Hematopoietic multipotent progenitor cell treated with erythropoietin and hydrocortisone succinate and interleukin-3 and kit ligand, for 6 days (in vitro differentiated cells): Measurements from ENCODE around the gene FCAR.
A peak's percentile ranks its signal among the peaks of the same experiment; 100 is the strongest.
"Not testable (repeated sequence)": the region's sequence is repeated elsewhere in the genome, so short reads cannot be mapped to it uniquely, and the experiment has no call there.

Experiments
- DNase-seq: peaks from one replicate; pipeline ENCODE4 v3.0.0-alpha.2; 2015

The FCAR gene

DNA sequence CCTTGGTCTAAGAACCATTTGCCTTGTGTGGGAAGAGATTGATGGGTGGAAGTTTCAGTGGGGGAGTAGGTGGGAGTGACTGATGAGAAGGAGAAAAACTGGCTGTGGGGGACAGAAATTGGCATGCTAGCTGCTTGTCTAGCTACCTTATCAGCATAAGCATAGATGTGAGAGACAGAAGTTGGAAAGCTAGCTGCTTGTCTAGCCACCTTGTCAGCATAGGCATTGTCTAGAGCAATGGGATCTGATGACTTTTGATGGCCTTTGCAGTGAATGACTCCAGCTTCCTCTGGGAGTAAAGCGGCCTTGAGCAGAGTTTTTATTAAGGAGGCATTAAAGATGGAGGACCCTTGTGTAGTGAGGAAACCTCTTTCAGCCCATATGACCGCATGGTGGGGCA, 22.0 kb downstream of the FCAR start:
- no peak for DNase-seq

DNA sequence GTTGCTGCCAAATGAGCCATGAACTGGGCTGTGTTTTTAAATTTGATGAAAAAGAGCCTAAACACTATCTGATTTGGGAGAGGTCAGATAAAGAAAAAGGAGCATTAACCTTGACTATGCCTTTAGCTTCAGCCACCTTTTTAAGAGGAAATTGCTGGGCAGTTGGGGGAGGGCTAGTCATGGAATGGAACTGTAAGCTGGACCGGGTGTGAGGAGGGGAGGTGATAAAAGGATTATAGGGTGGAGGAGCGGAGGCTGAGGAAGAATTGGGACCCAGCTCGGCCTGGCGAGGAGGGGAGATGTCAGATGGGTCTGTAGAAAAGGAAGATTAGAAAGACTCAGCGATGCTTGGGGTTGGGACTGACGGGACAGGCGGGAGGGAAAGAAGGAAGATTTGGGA, 24.6 kb downstream of the FCAR start:
- not testable (repeated sequence) for DNase-seq

DNA sequence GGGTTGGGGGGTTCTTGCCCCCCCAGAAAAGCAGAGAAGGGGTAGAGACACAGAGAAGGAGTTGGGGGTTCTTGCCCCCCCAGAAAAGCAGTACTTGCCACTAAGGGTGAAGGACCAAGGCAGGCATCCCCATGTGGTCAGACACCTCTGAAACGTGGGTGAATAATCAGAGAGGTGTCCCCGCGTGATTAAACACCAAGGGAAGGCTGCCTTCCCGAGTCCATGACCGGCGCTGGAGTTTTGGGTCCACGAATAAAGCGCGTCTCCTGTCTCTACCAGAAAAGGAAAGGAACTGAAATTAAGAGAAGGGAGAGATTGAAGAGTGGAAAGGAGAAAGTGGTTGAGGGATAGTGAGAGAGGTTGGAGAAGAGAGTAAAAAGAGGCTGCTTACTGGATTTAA, 25.6 kb downstream of the FCAR start:
- DNase-seq: not testable (repeated sequence)

DNA sequence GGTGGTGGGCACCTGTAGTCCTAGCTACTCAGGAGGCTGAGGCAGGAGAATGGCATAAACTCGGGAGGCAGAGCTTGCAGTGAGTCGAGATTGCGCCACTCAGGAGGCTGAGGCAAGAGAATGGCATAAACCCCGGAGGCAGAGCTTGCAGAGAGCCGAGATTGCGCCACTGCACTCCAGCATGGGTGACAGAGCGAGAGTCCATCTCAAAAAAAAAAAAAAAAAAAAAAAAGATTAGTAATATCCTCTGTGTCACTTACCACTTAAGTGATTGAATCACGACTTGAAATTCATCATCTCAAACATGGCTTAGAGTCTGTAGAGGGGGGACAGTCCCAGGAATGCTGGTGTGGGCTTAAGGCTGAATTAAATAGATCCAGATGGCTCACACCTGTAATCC, 27.1 kb downstream of the FCAR start:
- DNase-seq: not testable (repeated sequence)

DNA sequence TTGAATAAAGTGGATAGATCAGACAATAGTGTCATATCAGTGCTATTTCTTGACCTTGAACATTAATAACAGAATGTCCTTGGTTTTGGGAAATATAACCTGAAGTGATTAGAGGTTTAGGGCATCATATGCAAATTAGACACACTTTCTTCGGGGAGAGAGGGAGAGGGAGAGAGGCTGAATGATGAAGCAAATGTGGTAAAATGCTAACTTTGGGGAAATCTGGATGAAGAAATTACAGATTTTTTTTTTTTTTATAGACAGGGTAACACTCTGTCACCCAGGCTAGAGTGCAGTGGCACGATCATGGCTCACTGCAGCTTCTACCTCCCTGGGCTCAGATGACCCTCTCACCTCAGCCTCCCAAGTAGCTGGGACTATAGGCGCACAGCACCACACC, 28.0 kb downstream of the FCAR start:
- DNase-seq: no peak

DNA sequence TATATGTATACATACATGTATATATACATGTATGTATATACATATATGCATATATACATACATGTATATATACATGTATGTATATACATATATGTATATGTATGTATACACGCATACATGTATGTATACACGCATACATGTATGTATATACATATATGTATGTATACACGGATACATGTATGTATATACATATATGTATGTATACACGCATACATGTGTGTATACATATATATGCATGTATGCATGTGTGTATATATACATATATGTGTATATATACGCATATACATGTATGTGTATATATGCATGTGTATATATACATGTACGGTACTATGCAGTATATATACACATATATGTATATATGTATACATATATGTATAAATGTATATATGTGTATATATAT, 29.3 kb downstream of the FCAR start:
- DNase-seq: no peak

DNA sequence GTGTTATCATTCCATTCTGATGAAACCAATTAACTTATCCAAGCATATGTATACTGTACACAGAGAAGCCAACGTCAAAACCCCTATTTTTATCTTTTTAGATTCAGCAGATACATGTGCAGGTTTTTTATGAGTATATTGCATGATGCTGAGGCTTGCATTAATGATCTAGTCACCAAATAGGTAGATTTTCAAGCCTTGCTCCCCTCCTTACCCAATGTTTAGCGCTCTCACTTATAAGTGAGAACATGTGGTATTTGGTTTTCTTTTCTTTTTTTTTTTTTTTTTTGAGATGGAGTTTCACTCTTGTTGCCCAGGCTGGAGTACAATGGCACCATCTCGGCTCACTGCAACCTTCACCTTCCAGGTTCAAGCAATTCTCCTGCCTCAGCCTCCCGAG, 30.2 kb downstream of the FCAR start:
- not testable (repeated sequence) for DNase-seq

DNA sequence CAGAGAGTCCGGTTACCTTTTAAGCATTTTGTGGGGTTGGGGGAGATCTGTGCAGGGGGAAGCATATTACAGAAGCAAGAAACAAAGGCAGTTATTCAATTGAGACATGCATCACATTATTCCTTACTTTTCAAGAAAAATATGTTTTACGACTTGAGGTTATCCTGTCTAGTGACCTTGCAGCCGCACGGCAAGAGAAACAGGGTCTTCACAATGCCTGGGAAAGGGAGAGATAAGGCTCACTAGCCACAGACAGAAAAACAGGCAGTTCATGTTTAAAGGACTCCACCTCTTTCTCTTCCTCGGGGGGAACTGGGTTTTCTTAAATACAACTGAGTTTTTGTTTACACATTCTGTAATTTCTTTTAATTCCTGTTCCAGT, 31.4 kb downstream of the FCAR start:
- peak; percentile 61 for DNase-seq

DNA sequence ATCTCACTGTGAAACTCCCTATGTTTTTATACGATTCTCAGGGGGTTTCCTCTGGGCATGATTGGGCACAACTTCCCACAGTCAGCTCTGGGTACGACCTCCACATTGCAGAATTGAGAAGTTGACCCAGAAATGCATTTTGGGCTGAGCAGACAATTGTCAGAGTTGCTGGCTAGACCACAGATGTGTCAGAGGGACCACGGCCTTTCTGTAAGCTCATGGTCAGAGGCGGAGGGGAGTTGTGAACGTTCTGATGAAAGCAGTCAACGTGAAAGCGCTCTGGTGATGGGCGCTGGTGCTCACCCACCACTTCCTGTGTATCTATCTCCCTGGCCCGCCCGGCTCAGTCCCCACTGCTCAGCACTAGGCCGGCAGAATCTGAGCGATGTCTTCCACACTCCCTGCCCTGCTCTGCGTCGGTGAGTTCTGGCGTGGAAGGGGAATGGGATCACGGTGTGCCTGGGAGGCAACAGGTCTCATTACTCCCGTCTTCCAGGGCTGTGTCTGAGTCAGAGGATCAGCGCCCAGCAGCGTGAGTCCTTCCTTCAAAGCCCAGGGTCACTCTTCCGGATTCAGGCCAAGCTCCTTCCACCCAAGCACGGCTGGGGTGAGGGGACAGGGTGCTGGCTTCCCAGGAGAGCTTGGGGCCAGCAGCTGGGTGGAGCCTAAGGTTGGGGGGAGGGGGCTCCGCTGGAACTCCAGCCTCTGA, 31.9 kb downstream of the FCAR start, which contains the start of gene NCR1:
Gene NCR1 (plus strand): TSS at position 346 of the 709 bp plus-strand sequence. CDS start 40 bp downstream, at position 386.
- peak; percentile 63 for DNase-seq

DNA sequence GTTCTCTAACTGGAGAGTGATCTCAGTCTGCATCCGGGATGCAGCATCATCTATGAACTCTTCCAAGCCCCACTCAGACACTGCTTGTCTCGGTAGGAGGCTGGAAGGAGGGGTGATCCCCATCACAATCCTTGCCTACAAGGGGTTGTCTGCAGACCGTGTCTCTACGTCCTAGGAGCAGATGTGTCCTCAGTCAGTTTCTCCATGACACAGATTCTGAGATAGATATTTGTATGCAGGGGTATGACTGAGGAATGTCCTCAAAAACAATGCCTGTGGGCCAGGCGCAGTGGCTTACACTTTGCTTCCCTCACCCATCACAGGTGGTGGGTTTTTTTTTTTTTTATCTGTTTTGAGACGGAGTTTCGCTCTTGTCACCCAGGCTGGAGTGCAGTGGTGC, 32.8 kb downstream of the FCAR start:
- DNase-seq: no peak

DNA sequence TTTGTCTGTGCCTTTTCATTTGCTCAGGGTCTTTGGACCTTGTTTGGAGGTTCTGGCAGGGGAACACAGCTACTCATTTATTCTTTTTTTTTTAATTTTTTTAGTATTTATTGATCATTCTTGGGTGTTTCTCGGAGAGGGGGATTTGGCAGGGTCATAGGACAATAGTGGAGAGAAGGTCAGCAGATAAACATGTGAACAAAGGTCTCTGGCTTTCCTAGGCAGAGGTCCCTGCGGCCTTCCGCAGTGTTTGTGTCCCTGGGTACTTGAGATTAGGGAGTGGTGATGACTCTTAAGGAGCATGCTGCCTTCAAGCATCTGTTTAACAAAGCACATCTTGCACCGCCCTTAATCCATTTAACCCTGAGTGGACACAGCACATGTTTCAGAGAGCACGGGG, 33.9 kb downstream of the FCAR start:
- not testable (repeated sequence) for DNase-seq

DNA sequence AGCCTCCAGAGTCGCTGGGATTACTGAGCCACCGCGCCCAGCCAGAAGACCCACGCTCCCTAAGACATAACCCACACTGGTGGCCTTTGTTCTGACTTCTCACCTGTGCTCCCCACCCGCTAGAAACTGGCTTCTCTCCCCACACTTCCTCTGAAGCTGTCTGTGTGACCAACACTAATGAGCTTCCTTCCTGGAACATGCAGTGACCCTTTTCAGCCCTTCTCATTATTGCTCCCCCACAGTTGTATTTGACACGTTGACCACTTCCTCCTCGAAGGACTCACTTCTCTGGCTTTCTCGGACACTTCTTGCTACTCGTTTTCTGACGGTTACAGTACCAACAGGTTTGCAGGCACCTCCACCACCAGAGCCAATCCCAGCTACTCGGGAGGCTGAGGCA, 42.8 kb downstream of the FCAR start:
- DNase-seq: no peak

DNA sequence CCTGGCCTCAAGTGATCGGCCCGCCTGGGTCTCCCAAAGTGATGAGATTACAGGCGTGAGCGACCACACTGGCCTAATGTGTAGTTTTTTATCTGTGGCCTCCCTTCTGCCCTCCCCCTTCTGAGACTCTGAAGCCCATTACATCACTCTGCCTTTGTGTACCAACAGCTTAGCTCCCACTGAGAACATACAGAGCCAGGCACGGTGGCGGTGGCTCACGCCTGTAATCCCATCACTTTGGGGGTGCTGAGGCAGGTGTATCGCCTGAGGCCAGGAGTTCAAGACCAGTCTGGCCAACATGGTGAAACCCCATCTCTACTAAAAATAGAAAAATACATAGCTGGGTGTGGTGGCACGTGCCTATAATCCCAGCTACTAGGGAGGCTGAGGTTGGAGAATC, 44.5 kb downstream of the FCAR start:
- no peak for DNase-seq

DNA sequence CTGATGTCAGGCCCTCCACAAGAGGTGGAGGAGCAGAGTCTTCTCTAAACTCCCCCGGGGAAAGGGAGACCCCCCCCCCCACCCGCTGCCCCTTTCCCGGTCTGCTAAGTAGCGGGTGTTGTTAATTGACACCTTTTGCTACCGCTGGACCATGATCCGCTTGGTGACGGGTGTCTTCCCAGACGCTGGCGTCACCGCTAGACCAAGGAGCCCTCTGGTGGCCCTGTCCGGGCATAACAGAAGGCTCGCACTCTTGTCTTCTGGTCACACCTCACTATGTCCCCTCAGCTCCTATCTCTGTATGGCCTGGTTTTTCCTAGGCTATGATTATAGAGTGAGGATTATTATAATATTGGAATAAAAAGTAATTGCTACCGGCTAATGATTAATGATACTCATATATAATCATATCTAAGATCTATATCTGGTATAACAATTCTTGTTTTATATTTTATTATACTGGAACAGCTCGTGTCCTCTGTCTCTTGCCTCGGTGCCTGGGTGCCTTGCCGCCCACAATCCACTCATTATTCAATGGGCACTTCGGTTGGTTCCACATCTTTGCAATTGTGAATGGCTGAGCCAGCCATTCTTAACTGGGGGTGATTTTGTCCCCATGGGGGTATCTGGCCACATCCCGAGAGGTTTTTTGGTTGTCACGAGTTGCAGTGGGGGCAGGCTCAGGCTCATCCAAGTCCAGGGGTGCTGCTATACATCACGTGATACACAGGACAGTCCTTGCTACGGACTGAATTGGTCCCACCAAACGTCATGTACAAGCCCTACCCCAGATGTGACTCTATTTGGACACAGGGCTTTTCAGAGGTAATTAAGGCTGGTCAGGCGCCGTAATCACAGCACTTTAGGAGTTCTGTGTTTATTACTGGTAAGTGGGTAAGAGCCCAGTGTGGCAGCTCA, 45.9 kb downstream of the FCAR start:
- peak; percentile 33 for DNase-seq

DNA sequence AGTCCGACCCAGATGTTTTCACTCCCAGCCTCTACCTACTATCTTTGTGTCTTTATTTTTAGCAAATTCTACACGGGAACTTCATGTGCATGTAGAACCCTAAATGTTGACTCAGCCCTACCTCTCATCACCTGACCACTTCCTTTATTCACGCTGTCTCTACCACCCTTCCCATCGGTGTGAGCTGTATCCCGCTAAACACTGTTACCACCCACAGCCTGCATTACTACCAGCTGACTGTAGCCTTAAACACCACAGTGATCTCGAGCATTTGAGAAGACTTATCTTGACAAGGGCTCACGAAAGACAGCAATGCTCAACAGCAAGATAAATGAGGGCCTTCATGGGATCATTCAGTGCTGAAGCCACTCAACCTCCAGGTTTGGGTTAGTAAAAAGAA, 47.0 kb downstream of the FCAR start:
- DNase-seq: no peak

DNA sequence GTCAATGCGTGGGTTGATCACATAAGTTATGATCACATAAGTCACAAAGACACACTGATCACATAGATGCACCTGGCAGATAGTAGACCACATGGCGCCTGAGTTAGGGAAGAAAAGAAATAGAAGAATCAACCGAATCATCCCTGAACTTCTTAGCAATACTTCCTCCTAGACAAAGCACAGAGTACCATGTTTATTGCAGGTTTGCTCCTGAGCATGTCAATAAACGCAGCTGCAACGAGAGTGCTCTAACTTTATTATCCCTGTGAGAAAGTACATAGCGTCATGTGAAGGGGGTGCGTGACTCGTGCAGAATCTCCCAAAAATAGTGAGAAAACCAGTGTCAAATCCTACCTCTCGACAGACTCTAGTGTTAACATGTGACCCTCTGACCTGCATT, 49.2 kb downstream of the FCAR start:
- DNase-seq: no peak

DNA sequence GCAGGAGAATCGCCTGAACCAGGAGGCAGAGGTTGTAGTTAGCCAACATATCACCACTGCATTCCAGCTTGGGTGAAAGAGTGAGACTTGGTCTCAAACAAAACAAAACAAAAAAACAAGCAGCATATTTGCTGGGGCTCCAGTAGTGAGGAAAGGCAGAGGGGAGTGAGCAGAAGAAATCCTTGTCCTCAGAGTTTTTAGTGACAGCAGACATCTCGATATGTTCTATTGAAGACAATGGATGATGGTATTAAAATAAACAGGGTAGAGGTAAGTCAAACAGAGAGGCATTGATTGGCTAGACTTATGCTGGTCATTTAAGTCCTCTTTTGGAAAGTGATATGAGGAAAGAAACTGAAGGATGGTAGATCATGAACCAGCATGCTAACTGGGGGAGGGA, 54.3 kb downstream of the FCAR start:
- peak; percentile 46 for DNase-seq

DNA sequence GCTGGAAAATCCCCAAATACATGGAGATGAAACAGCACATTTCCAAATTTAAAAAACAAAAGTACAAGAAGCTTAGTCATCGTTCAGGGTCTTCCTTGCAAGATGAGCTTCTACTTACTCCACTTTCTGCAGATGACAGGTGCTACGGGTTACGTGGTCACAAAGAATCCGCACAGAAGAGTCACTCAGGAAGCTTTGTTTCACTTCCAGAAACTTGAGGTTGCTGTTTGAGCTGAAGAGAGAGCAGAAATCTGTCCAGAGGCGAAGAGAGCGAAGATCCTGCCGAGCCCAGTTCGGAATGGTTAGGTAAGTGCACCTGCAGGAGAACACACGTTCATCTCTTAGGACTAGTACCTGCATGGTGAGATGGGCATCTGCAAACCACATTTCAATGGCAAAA, 63.9 kb downstream of the FCAR start:
- no peak for DNase-seq

DNA sequence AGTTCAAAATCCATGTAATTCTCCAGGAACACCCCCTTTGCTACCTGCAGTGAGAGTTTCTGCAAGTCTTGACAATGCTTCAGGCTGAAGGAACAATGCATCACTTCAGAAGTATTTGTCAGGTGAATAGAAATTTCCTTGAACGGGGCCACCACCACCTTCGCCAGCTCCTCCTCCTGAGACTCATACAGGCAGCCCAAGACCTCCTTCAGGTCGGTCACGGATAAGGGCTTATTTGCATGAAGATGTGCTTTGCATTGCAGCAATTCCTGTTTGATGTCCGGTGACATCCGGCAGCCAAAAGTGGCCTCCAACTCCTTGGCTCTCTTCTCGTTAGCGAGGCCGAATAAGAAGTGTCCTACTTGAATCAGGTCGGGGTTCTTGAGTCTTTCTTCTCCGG, 64.9 kb downstream of the FCAR start:
- no peak for DNase-seq

DNA sequence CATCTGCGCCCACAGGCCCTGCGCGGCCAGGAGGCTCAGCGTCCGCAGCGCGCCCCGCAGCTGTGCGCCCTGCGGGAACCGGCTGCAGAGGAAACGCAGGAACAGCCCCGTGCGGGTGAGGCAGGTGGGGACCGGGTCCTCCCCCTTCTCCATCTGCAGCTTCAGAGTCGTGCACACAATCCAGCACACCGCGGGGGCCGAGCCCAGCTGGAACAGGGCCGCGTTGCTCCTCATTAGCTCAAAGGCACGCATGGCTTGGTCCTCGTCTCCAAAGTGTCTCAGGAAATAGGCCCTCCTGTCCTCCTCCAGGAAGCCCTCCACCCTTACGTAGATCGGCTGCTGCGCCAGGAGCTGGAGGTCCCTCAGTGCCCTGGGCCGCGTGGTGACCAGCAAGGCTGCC, 65.5 kb downstream of the FCAR start:
- DNase-seq: not testable (repeated sequence)
